ENCODE measurements around the gene CRADD. TPM values are rescaled to one million over a fixed set of nuclear protein-coding genes. Genes with fewer than 3 reads are reported as not detected.

The CRADD gene
- total RNA-seq, 1 experiment from 2014 or later = 7.6 TPM

DNA sequence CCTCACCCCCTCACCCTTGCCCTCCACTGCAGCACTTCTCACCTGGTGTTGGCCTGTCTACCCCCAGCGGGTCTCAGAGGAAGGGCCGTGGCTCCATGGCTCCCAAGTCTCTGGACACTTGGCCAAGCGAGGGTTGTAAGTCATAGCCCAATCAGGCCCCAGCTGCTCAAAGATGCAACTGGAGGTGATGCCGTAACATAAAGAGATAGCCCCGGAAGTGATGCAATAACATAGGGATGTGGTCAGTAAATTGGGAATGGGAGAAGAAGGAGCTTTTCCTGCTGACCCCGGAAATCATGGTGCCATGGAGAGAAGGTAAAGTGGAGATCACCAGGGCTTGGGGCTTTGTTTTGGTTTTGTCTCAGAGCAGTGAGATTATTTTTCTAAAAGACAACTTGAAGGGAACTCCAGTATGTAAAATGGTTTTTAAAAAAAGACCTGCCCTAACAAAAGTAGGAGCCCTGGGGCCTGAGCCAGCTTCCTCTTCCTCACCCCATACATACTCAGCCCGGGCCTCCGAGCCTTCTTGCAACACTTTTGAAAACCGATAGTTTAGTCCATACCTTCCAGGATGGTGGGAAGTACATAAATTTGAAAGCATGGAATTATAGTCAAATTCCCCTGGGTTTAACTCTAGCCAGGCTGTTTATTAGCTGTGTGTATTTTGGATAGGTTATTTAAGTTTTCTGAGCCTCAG lies 212.5 kb downstream of the CRADD start:
- Histone ChIP-seq H3K79me1 (ENCODE audit: insufficient read depth, low read depth, low read length, poor library complexity, severe bottlenecking) (no peaks in the 10 kb centered on the region), H3K23me2 (ENCODE audit: insufficient read length, low read depth, low read length, poor library complexity, severe bottlenecking) (no peaks in the 10 kb centered on the region), H4K20me1 (ENCODE audit: control insufficient read depth, insufficient read depth, insufficient read length) (no peaks in the 10 kb centered on the region), H3K4me1 (ENCODE audit: insufficient read depth, low read length) (no peaks in the 10 kb centered on the region), H3K27me3 (ENCODE audit: insufficient read depth, low read length) (no peaks in the 10 kb centered on the region), H4K91ac (ENCODE audit: insufficient read length, low read depth, low read length) (no peak overlapping the region), H2AFZ (ENCODE audit: low read length) (no peak overlapping the region), H3K14ac (ENCODE audit: insufficient read depth, low read length) (no peak overlapping the region; the same call in 1 of the 2 replicates), H3K9me3 (ENCODE audit: control insufficient read depth, low read depth, low read length) (no peaks in the 10 kb centered on the region), H4K8ac (replicated peaks; ENCODE audit: insufficient read length, low read depth, low read length) (no peak overlapping the region), H3K4ac (ENCODE audit: low read depth, low read length) (no peak overlapping the region), H3K23ac (ENCODE audit: insufficient read length, low read depth, low read length) (no peak overlapping the region), H3K9ac (ENCODE audit: extremely low read depth, insufficient read length, low read length) (no peak overlapping the region), H3K27ac (ENCODE audit: insufficient read length, low read depth, low read length) (no peak overlapping the region), H2BK120ac (ENCODE audit: low read depth, low read length, poor library complexity, severe bottlenecking) (no peak overlapping the region), H2BK20ac (ENCODE audit: low read depth, low read length, poor library complexity, severe bottlenecking) (no peak overlapping the region), H3K4me2 (ENCODE audit: insufficient read depth, insufficient read length, low read length) (no peak overlapping the region), H2BK15ac (ENCODE audit: low read depth, low read length) (no peak overlapping the region), H3T11ph (ENCODE audit: low read length) (no peak overlapping the region), H4K5ac (ENCODE audit: insufficient read length, low read depth, low read length) (no peak overlapping the region), H2BK5ac (ENCODE audit: insufficient read length, low read length) (no peak overlapping the region), H3K56ac (ENCODE audit: insufficient read length, low read depth, low read length) (no peak overlapping the region), H2AK5ac (ENCODE audit: insufficient read length, low read length) (no peak overlapping the region), H3K79me2 (ENCODE audit: insufficient read depth, low read length) (no peaks in the 10 kb centered on the region), H3K18ac (ENCODE audit: insufficient read length, low read depth, low read length) (no peak overlapping the region), H2BK12ac (ENCODE audit: insufficient read length, low read depth, low read length) (no peak overlapping the region)
- H3K4me1 Mint-ChIP-seq = peaks cover 11 to 17% of the 10 kb centered on the region in 2 experiments
- WGBS (ENCODE audit: extremely low coverage, insufficient read length, low lambda C conversion rate) = no CpG with 5 or more reads among the region's 9 CpGs
- no peaks in the 10 kb centered on the region for H3K27me3 Mint-ChIP-seq (ENCODE audit: low read depth)
- H3K9me3 Mint-ChIP-seq = no peaks in the 10 kb centered on the region
- DNase-seq = no peak
- no peak overlapping the region for H3K27ac Mint-ChIP-seq
- H3K4me3 Mint-ChIP-seq = no peak overlapping the region
- TF ChIP-seq, protein P1, sequence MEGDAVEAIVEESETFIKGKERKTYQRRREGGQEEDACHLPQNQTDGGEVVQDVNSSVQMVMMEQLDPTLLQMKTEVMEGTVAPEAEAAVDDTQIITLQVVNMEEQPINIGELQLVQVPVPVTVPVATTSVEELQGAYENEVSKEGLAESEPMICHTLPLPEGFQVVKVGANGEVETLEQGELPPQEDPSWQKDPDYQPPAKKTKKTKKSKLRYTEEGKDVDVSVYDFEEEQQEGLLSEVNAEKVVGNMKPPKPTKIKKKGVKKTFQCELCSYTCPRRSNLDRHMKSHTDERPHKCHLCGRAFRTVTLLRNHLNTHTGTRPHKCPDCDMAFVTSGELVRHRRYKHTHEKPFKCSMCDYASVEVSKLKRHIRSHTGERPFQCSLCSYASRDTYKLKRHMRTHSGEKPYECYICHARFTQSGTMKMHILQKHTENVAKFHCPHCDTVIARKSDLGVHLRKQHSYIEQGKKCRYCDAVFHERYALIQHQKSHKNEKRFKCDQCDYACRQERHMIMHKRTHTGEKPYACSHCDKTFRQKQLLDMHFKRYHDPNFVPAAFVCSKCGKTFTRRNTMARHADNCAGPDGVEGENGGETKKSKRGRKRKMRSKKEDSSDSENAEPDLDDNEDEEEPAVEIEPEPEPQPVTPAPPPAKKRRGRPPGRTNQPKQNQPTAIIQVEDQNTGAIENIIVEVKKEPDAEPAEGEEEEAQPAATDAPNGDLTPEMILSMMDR (conservative IDR thresholded peaks at IDR 0.05) = no peak
- no peaks in the 10 kb centered on the region for H3K36me3 Mint-ChIP-seq (ENCODE audit: insufficient read depth in 1 of 3, low read depth in 3 of 3)

Data from H9 (cell line).